ENCODE results near the gene TPD52L1.
A peak's percentile ranks its signal among the peaks of the same experiment; 100 is the strongest.

The TPD52L1 gene

GRCh38 chr6:125208625-125209249 is 55.2 kb downstream of the TPD52L1 start:
- DNase-seq (ENCODE audit: low read depth): no peak

- no peak for DNase-seq (ENCODE audit: low read depth)
Measured at GRCh38 chr6:125210667-125211066, 57.1 kb downstream of the TPD52L1 start.

GRCh38 chr6:125211352-125211751 is 57.8 kb downstream of the TPD52L1 start:
- DNase-seq (ENCODE audit: low read depth): no peak

GRCh38 chr6:125212377-125212776 is 58.8 kb downstream of the TPD52L1 start:
- no peak for DNase-seq (ENCODE audit: low read depth)

GRCh38 chr6:125213939-125214338 is 60.4 kb downstream of the TPD52L1 start:
- DNase-seq (ENCODE audit: low read depth): no peak

- no peak for DNase-seq (ENCODE audit: low read depth)
Measured at GRCh38 chr6:125215252-125215819, 61.8 kb downstream of the TPD52L1 start.

- no peak for DNase-seq (ENCODE audit: low read depth)
Measured at GRCh38 chr6:125216015-125216414, 62.4 kb downstream of the TPD52L1 start.

GRCh38 chr6:125217369-125217768 is 63.8 kb downstream of the TPD52L1 start:
- DNase-seq (ENCODE audit: low read depth): no peak

GRCh38 chr6:125217992-125218391 is 64.4 kb downstream of the TPD52L1 start:
- DNase-seq (ENCODE audit: low read depth): no peak

GRCh38 chr6:125219361-125219895 is 65.9 kb downstream of the TPD52L1 start:
- DNase-seq (ENCODE audit: low read depth): no peak

GRCh38 chr6:125220712-125221111 is 67.1 kb downstream of the TPD52L1 start:
- peak; percentile 61 for DNase-seq (ENCODE audit: low read depth)

GRCh38 chr6:125222531-125223455 is 69.2 kb downstream of the TPD52L1 start:
- DNase-seq (ENCODE audit: low read depth): peak; percentile 47

GRCh38 chr6:125224231-125224861 is 70.8 kb downstream of the TPD52L1 start:
- peak; percentile 64 for DNase-seq (ENCODE audit: low read depth)

GRCh38 chr6:125227244-125227643 is 73.7 kb downstream of the TPD52L1 start:
- no peak for DNase-seq (ENCODE audit: low read depth)

- no peak for DNase-seq (ENCODE audit: low read depth)
Measured at GRCh38 chr6:125228981-125229479, 75.5 kb downstream of the TPD52L1 start.

GRCh38 chr6:125230674-125231073 is 77.1 kb downstream of the TPD52L1 start:
- peak; percentile 52 for DNase-seq (ENCODE audit: low read depth)

GRCh38 chr6:125231133-125231532 is 77.6 kb downstream of the TPD52L1 start:
- DNase-seq (ENCODE audit: low read depth): no peak

GRCh38 chr6:125231574-125232343 is 78.2 kb downstream of the TPD52L1 start:
- DNase-seq (ENCODE audit: low read depth): peak; percentile 63

GRCh38 chr6:125232466-125232865 is 78.9 kb downstream of the TPD52L1 start:
- DNase-seq (ENCODE audit: low read depth): peak; percentile 84

GRCh38 chr6:125233202-125233601 is 79.6 kb downstream of the TPD52L1 start:
- no peak for DNase-seq (ENCODE audit: low read depth)
